CD14-positive monocyte (primary cell): ENCODE results near the gene PGP. TPM values are rescaled to one million over a fixed set of nuclear protein-coding genes. Genes with fewer than 3 reads are reported as not detected.
A peak's percentile ranks its signal among the peaks of the same experiment; 100 is the strongest.

ENCODE experiments used
- DNase-seq, 3 donors: peaks; one replicate each; pipeline ENCODE4 v3.0.0-alpha.2; 2011 to 2022
- H2AFZ ChIP-seq: 2 replicates; pipeline ENCODE4 v1.6.0; 2012; ENCODE audit warnings: mild to moderate bottlenecking, low read depth, low read length, inconsistent platforms; ENCODE audit not compliant: insufficient read depth, poor library complexity, severe bottlenecking
- H3K27ac ChIP-seq, 2 donors: 1 replicate in 1 of 2; 2 replicates in 1 of 2; pipeline ENCODE4 v1.5.1; 2012 to 2013; ENCODE audit warnings: low read length in 2 of 2, control low read depth in 1 of 2, inconsistent platforms in 1 of 2, low read depth in 1 of 2, mild to moderate bottlenecking in 1 of 2
- H3K27me3 ChIP-seq, 2 donors: one replicate each; pipeline versions ENCODE4 v1.6.0 to v1.6.1; 2011 to 2013; ENCODE audit warnings: low read length in 2 of 2; ENCODE audit not compliant: control insufficient read depth in 2 of 2, insufficient read depth in 2 of 2
- H3K36me3 ChIP-seq, 2 donors: replicated peaks in 1 of 2; 1 replicate in 1 of 2; 2 replicates in 1 of 2; pipeline versions ENCODE4 v1.5.1 to v1.6.1; 2012 to 2013; ENCODE audit warnings: low read length in 2 of 2, control low read depth in 1 of 2, inconsistent platforms in 1 of 2, mild to moderate bottlenecking in 1 of 2; ENCODE audit not compliant: insufficient read depth in 2 of 2, control insufficient read depth in 1 of 2
- H3K4me1 ChIP-seq, 2 donors: 1 replicate in 1 of 2; 2 replicates in 1 of 2; pipeline versions ENCODE4 v1.5.1 to v1.6.1; 2012 to 2013; ENCODE audit warnings: low read length in 2 of 2, control low read depth in 1 of 2, inconsistent platforms in 1 of 2, mild to moderate bottlenecking in 1 of 2, moderate library complexity in 1 of 2; ENCODE audit not compliant: insufficient read depth in 2 of 2, control insufficient read depth in 1 of 2
- H3K4me2 ChIP-seq: replicated peaks from 2 replicates; pipeline ENCODE3; 2012; ENCODE audit warnings: low read length, moderate library complexity, mild to moderate bottlenecking; ENCODE audit not compliant: poor library complexity, severe bottlenecking; ENCODE audit errors: extremely low read depth
- H3K4me3 ChIP-seq, 3 experiments: fragments of 200-600 bp in 1 of 3; sonication (generic) in 1 of 3; replicated peaks in 1 of 3; 1 replicate in 2 of 3; 2 replicates in 1 of 3; pipeline ENCODE4 v1.5.1; 2011 to 2013; ENCODE audit warnings: low read length in 3 of 3, mild to moderate bottlenecking in 3 of 3, control low read depth in 2 of 3, low read depth in 2 of 3, inconsistent platforms in 1 of 3, moderate library complexity in 1 of 3
- H3K79me2 ChIP-seq: 2 replicates; pipeline ENCODE4 v1.6.0; 2012; ENCODE audit warnings: mild to moderate bottlenecking, control low read depth, inconsistent platforms, low read length, moderate library complexity; ENCODE audit not compliant: insufficient read depth
- H3K9ac ChIP-seq: 2 replicates; pipeline ENCODE4 v1.6.0; 2017; ENCODE audit warnings: low read length, mild to moderate bottlenecking; ENCODE audit not compliant: insufficient read depth, poor library complexity, severe bottlenecking
- H3K9me3 ChIP-seq, 2 donors: replicated peaks in 1 of 2; 1 replicate in 1 of 2; 2 replicates in 1 of 2; pipeline versions ENCODE4 v1.5.1 to v1.6.1; 2012 to 2013; ENCODE audit warnings: low read length in 2 of 2, control low read depth in 1 of 2; ENCODE audit not compliant: control insufficient read depth in 1 of 2, insufficient read depth in 1 of 2
- H4K20me1 ChIP-seq: 2 replicates; pipeline ENCODE4 v1.6.0; 2012; ENCODE audit warnings: mild to moderate bottlenecking, low read length, control low read depth, moderate library complexity; ENCODE audit not compliant: insufficient read depth
- H3K27ac Mint-ChIP-seq, 7 donors: one replicate each; pipeline ENCODE4 v1.8.0; 2020; ENCODE audit warnings: mild to moderate bottlenecking in 7 of 7, mixed read lengths in 7 of 7, moderate library complexity in 6 of 7, inconsistent platforms in 2 of 7
- H3K27me3 Mint-ChIP-seq, 3 donors: one replicate each; pipeline ENCODE4 v1.8.0; 2021 to 2022; ENCODE audit warnings: low read depth in 3 of 3, mild to moderate bottlenecking in 3 of 3, mixed read lengths in 3 of 3, moderate library complexity in 3 of 3, inconsistent platforms in 1 of 3
- H3K36me3 Mint-ChIP-seq, 2 donors: one replicate each; pipeline ENCODE4 v1.8.0; 2020; ENCODE audit warnings: mixed read lengths in 2 of 2, inconsistent platforms in 1 of 2, mild to moderate bottlenecking in 1 of 2
- H3K4me1 Mint-ChIP-seq: one replicate; pipeline ENCODE4 v1.8.0; 2020; ENCODE audit warnings: mild to moderate bottlenecking, mixed read lengths
- H3K4me3 Mint-ChIP-seq, 2 donors: one replicate each; pipeline ENCODE4 v1.8.0; 2020; ENCODE audit warnings: mild to moderate bottlenecking in 2 of 2, mixed read lengths in 2 of 2, moderate library complexity in 1 of 2
- H3K9me3 Mint-ChIP-seq, 7 donors: one replicate each; pipeline ENCODE4 v1.8.0; 2020 to 2022; ENCODE audit warnings: mixed read lengths in 7 of 7, mild to moderate bottlenecking in 6 of 7, moderate library complexity in 6 of 7, inconsistent platforms in 2 of 7
- WGBS: methylation state at CpG from one replicate; pipeline ENCODE4 v1.1.5; 2013; ENCODE audit warnings: missing lambda C conversion rate; ENCODE audit not compliant: insufficient coverage; 5-methylcytosine and 5-hydroxymethylcytosine counted together
- intact Hi-C, 2 donors: fragments of 100-400 bp; cut with micrococcal nuclease; formaldehyde crosslinking; loops; one replicate each; pipeline versions ENCODE4 v1.15.0 to v1.15.1; 2023
- polyA plus RNA-seq, 3 donors: library from polyadenylated mRNA; depleted of rRNA in 1 of 3; unstranded in 2 of 3; stranded (reverse) in 1 of 3; fragments of 300-500 nt in 2 of 3; fragments of >200 nt in 1 of 3; fragmentation: Illumina TruSeq in 2 of 3; gene quantifications; 1 replicate in 2 of 3; 2 replicates in 1 of 3; pipeline ENCODE4 v1.2.3, GENCODE V29; 2012 to 2021
- TF ChIP-seq, protein P1 (sequence below): fragments of 200-600 bp; IDR thresholded peaks from one replicate; pipeline ENCODE4 v1.8.0; 2022; ENCODE audit warnings: antibody characterized with exemption, mild to moderate bottlenecking

The PGP gene
- polyA plus RNA-seq, 3 donors, result 7.2 to 20.2 (median 19.2) TPM

DNA sequence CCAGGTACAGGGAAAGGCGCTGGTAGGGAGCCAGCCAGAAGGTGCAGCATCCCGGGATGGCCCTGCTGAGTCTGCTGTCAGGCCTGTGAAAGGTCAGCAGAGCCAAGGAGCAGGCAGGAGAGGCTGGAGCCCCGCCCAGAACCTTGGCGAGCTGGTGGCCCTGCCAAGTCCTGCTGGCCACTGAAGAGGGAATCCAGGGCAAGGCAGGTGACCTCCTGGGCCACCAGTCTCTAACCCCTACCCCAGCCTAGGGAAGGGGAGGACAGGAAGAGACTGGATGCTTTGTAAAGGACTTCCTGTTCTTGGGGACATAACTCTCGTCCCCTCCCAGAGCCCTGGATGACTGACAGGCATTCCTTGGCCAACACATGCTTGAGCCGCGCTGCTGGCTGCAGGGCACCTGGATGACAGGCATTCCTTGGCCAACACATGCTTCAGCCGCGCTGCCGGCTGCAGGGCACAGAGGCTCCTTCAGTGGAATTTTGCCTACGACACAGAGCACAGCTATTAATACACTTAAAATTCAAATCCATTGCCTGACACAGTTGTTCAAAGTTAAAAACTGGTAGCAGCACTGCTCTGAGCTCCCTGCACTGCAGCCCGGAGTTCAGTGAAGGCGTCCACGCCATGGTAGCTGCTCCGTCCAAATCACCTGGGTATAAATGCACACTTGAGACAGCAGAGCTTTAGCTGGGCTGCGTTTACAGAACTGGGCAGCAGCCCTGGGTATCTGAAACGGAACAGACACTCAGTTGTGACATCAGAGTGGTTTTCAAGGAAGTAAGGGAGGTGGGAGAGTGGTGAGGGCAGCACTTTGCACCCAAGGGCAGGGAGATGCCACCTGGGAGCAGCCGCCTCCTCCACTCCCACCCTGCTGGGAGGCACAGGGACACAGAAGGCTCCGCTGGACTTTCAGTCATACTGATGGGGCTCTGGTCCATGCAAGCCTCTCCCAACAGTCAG is 2.0 kb downstream of the PGP start:
- H3K9ac ChIP-seq, result peak overlapping the region; percentile 40

DNA sequence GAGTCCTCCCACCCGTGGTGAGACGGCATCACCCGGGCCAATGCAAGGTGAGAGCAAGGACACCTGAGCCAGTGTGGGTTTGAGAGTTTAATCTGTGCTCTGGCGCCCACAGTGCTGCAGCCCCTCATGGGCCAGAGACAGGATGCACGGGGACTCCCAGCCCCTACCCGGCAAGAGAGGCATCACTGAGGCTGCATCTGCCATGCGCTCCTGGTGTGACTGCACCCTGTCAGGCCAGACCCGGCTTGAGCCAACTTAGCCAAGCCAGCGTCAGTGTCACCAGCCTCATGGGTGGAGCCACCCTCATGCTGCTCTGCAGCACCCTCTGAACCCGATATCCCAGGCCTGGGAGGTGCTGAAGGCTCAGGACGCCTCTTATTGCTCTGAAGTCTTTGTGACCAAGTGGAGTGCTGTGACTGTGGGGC is 2.7 kb downstream of the PGP start:
- Histone ChIP-seq H3K79me2 (peaks cover 36% of the 10 kb centered on the region), H3K36me3 (peaks cover 29 to 35% of the 10 kb centered on the region in 2 donors), H3K4me3 (no peak overlapping the region), H3K9me3 (no peaks in the 10 kb centered on the region), H3K4me1 (peaks cover 25 to 31% of the 10 kb centered on the region in 2 donors), H2AFZ (no peak overlapping the region), H3K27ac (peak overlapping the region; percentile 53 to 63), H4K20me1 (peaks cover 43% of the 10 kb centered on the region), H3K9ac (no peak overlapping the region), H3K27me3 (no peaks in the 10 kb centered on the region), H3K4me2 (peak overlapping the region; percentile 86)
- peaks cover 0 to 6% (median 0%) of the 10 kb centered on the region in 3 donors for H3K27me3 Mint-ChIP-seq
- H3K36me3 Mint-ChIP-seq, result peaks cover 23 to 41% of the 10 kb centered on the region in 2 donors
- DNase-seq, result no peak
- intact Hi-C loops, result no loop called here
- no peak overlapping the region for H3K4me3 Mint-ChIP-seq
- peaks cover 0 to 2% (median 0%) of the 10 kb centered on the region in 7 donors for H3K9me3 Mint-ChIP-seq
- peak overlapping the region in 5 of 7 donors; percentile 56 to 83 (median 72) for H3K27ac Mint-ChIP-seq
- TF ChIP-seq, protein P1, sequence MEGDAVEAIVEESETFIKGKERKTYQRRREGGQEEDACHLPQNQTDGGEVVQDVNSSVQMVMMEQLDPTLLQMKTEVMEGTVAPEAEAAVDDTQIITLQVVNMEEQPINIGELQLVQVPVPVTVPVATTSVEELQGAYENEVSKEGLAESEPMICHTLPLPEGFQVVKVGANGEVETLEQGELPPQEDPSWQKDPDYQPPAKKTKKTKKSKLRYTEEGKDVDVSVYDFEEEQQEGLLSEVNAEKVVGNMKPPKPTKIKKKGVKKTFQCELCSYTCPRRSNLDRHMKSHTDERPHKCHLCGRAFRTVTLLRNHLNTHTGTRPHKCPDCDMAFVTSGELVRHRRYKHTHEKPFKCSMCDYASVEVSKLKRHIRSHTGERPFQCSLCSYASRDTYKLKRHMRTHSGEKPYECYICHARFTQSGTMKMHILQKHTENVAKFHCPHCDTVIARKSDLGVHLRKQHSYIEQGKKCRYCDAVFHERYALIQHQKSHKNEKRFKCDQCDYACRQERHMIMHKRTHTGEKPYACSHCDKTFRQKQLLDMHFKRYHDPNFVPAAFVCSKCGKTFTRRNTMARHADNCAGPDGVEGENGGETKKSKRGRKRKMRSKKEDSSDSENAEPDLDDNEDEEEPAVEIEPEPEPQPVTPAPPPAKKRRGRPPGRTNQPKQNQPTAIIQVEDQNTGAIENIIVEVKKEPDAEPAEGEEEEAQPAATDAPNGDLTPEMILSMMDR, result no peak
- H3K4me1 Mint-ChIP-seq, result peaks cover 31% of the 10 kb centered on the region
- WGBS, result 93% methylated on average over 8 of the region's 11 CpGs

More for the DNA sequence above, 2.0 kb downstream of the PGP start:
- Histone ChIP-seq H3K9me3 (no peaks in the 10 kb centered on the region), H3K79me2 (peaks cover 32% of the 10 kb centered on the region), H3K27ac (peak overlapping the region; percentile 53 to 63), H2AFZ (no peak overlapping the region), H3K36me3 (peaks cover 23 to 28% of the 10 kb centered on the region in 2 donors), H3K27me3 (no peaks in the 10 kb centered on the region), H3K4me3 (peak overlapping the region in 1 of 3 experiments; percentile 83), H3K4me1 (peaks cover 22 to 28% of the 10 kb centered on the region in 2 donors), H3K4me2 (peak overlapping the region; percentile 86), H4K20me1 (peaks cover 39% of the 10 kb centered on the region)
- peaks cover 19 to 34% of the 10 kb centered on the region in 2 donors for H3K36me3 Mint-ChIP-seq
- H3K4me1 Mint-ChIP-seq, result peaks cover 25% of the 10 kb centered on the region
- TF ChIP-seq, protein P1, result no peak
- peaks cover 0 to 2% (median 0%) of the 10 kb centered on the region in 7 donors for H3K9me3 Mint-ChIP-seq
- peak; percentile 27 to 56 (median 34) for DNase-seq
- H3K27ac Mint-ChIP-seq, result peak overlapping the region; percentile 68 to 93 (median 79)
- peak overlapping the region; percentile 70 to 79 for H3K4me3 Mint-ChIP-seq
- H3K27me3 Mint-ChIP-seq, result peaks cover 0 to 6% (median 0%) of the 10 kb centered on the region in 3 donors
- intact Hi-C loops, result no loop called here
- WGBS, result 82% methylated on average over 14 of the region's 19 CpGs
